Brain microvascular endothelial cell (primary cell): Measurements from ENCODE around the gene IRF9.

Experiments used
- DNase-seq: peaks from one replicate; pipeline ENCODE4 v3.0.0-alpha.2; 2020
- H3K27ac ChIP-seq: fragments of 250-450 bp; sonication (Bioruptor Pico); 2 replicates; pipeline ENCODE4 v1.5.1; 2020; ENCODE audit warnings: mild to moderate bottlenecking, moderate library complexity
- H3K27me3 ChIP-seq: fragments of 250-450 bp; sonication (Bioruptor Pico); replicated peaks from 2 replicates; pipeline ENCODE4 v1.5.1; 2020; ENCODE audit warnings: mild to moderate bottlenecking
- H3K36me3 ChIP-seq: fragments of 250-450 bp; sonication (Bioruptor Pico); replicated peaks from 2 replicates; pipeline ENCODE4 v1.5.1; 2020; ENCODE audit warnings: mild to moderate bottlenecking
- H3K4me3 ChIP-seq: 2 replicates; pipeline ENCODE4 v1.5.1; 2011; ENCODE audit warnings: low read depth, mild to moderate bottlenecking, control low read depth, low read length, moderate library complexity
- in situ Hi-C: cut with HindIII; loops from 2 replicates; pipeline ENCODE4 v1.10.0; 2017; ENCODE audit warnings: low sequenced_read_pairs, low pct_ligation_motif_present
- TF ChIP-seq, protein P1 (sequence below): IDR thresholded peaks from 2 replicates; pipeline ENCODE4 v1.5.1; 2011; ENCODE audit warnings: low read depth, mild to moderate bottlenecking, moderate library complexity, low read length, control low read depth, inconsistent platforms; ENCODE audit errors: missing control alignments

The IRF9 gene

DNA sequence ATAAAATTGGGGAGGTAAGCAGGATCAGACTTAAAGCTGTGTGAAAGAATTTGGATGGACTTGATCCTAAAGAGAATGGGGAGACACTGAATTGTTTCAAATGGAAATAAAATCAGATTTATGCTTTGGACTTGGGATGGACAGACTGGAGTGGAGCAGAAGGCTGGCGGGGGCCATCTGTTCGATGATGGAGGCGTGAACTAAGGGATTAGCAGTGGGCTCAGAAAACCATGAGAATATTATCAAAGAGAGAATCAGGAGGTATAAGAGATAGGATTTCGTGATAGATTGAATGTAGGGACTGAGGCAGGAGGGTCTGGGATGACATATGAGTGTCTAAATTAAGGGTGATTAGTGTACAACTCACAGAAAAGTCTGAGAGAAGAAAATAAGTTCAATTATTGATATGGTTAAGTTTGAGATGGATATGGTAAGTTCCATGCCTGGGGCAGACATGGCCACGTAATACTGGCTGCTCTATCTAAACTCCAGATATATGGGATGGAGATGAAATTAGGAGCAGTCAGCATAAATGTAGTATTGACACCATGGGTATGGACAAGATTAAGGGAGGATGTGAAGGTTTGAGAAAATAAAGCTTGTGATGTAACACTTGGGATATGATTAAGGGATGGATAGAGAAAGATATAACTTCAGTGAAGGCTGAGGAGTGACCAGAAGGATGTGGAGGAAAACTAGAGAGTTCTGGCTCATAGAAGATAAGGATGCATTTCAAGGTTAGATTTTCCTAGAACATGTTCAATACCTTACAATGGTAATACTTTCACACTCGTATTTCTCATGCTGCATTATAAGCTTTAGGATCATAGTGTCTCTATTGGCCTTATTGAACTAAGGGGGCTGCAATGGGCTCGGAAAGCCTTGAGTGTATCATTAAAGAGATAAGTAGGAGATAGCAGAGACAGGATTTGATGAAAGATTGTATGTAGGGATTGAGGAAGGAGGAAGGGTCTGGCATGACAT, 43.4 kb downstream of the IRF9 start:
- TF ChIP-seq, protein P1, sequence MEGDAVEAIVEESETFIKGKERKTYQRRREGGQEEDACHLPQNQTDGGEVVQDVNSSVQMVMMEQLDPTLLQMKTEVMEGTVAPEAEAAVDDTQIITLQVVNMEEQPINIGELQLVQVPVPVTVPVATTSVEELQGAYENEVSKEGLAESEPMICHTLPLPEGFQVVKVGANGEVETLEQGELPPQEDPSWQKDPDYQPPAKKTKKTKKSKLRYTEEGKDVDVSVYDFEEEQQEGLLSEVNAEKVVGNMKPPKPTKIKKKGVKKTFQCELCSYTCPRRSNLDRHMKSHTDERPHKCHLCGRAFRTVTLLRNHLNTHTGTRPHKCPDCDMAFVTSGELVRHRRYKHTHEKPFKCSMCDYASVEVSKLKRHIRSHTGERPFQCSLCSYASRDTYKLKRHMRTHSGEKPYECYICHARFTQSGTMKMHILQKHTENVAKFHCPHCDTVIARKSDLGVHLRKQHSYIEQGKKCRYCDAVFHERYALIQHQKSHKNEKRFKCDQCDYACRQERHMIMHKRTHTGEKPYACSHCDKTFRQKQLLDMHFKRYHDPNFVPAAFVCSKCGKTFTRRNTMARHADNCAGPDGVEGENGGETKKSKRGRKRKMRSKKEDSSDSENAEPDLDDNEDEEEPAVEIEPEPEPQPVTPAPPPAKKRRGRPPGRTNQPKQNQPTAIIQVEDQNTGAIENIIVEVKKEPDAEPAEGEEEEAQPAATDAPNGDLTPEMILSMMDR, result no peak
- Histone ChIP-seq H3K4me3 (no peak overlapping the region), H3K27ac (no peak overlapping the region), H3K27me3 (no peaks in the 10 kb centered on the region), H3K36me3 (peaks cover 17% of the 10 kb centered on the region)
- DNase-seq, result no peak
- in situ Hi-C loops, result no loop called here

DNA sequence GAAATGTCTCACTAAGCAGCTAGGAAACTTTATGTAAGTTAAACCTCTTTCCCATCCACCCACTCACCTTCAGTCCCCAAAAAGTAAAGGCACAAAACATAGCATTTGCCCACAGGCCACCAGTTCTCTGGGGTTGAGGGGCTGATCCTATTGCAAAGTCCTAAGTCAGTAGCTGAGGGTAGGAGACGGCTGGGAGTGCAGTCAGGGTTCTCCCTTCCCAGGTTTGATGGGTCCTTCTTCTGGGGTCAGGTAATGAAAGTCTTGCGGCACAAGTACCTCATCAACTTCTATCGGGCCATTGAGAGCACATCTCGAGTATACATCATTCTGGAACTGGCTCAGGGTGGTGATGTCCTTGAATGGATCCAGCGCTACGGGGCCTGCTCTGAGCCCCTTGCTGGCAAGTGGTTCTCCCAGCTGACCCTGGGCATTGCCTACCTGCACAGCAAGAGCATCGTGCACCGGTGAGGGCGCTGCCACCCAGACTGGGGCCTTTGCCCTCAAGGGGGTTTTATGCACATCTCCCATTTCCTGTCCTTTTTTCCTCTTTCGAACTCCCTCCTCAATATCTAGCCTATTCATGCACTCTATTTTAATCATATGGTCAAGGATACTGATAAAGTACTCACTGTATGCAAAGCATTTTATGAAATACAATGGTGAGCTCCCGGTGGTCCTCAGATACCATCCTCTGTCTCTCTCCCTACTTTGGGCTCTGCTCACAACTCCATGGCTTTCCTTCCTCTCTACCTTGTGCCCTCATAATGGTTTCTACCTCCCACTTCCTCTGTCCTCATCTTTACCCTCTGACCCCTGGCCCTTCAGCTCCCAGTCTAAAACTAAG, 45.4 kb downstream of the IRF9 start:
- DNase-seq, result no peak
- Histone ChIP-seq H3K4me3 (no peak overlapping the region), H3K36me3 (peaks cover 30% of the 10 kb centered on the region), H3K27ac (no peak overlapping the region), H3K27me3 (no peaks in the 10 kb centered on the region)
- in situ Hi-C loops, result no loop called here
- TF ChIP-seq, protein P1, result no peak

DNA sequence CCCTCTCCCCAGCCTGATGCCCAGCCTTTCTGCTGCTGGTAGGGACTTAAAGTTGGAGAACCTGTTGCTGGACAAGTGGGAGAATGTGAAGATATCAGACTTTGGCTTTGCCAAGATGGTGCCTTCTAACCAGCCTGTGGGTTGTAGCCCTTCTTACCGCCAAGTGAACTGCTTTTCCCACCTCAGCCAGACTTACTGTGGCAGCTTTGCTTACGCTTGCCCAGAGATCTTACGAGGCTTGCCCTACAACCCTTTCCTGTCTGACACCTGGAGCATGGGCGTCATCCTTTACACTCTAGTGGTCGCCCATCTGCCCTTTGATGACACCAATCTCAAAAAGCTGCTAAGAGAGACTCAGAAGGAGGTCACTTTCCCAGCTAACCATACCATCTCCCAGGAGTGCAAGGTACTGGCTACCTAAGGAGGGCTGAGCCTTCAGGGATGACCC, 46.1 kb downstream of the IRF9 start:
- no peak for DNase-seq
- Histone ChIP-seq H3K4me3 (no peak overlapping the region), H3K27ac (no peak overlapping the region), H3K36me3 (peaks cover 30% of the 10 kb centered on the region), H3K27me3 (no peaks in the 10 kb centered on the region)
- in situ Hi-C loops, result no loop called here
- TF ChIP-seq, protein P1, result no peak

DNA sequence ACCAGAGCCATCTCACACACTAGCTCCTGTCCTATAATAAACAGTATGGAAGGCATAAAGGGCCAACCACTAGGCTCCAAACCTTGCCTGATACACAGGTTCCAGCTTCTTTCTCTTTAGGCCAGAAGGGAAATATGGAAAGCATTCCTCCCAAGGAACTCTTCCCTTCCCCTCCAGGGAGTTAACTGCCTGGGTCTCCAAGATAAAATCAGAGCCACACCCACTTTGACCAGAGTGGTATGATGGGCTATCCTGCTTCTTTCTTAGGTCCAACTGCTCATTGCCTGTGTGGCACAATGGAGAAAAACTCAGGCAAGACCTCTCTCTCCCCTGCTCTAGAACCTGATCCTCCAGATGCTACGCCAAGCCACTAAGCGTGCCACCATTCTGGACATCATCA, 46.6 kb downstream of the IRF9 start:
- H3K27me3 ChIP-seq, result no peaks in the 10 kb centered on the region
- H3K36me3 ChIP-seq, result peaks cover 28% of the 10 kb centered on the region
- DNase-seq, result no peak
- in situ Hi-C loops, result no loop called here
- TF ChIP-seq, protein P1, result no peak
- H3K27ac ChIP-seq, result no peak overlapping the region
- H3K4me3 ChIP-seq, result no peak overlapping the region

DNA sequence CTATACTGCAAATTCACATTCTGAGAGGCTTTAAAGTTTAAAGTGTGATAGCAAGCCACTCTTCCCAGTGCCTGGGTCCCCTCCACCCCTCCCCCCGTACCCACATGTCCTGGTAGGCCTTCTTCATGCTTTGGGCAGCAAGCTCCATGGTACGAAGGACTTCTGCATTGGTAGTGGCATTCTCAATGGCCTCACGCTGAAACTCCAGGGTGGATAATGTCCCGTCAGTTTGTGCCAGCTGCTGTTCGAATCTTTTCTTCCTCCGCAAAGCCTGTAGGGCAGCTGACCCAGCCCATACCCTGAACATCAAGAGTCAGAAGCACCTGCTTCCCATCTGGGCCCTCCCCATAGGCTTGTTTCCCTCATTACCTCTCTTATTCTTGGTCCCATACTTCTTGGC, 50.2 kb downstream of the IRF9 start:
- in situ Hi-C loops, result no loop called here
- DNase-seq, result no peak
- H3K36me3 ChIP-seq, result peaks cover 26% of the 10 kb centered on the region
- H3K4me3 ChIP-seq, result no peak overlapping the region
- TF ChIP-seq, protein P1, result no peak
- H3K27ac ChIP-seq, result no peak overlapping the region
- H3K27me3 ChIP-seq, result no peaks in the 10 kb centered on the region
